Measurements from ENCODE around the gene TMEM269.

The TMEM269 gene

DNA sequence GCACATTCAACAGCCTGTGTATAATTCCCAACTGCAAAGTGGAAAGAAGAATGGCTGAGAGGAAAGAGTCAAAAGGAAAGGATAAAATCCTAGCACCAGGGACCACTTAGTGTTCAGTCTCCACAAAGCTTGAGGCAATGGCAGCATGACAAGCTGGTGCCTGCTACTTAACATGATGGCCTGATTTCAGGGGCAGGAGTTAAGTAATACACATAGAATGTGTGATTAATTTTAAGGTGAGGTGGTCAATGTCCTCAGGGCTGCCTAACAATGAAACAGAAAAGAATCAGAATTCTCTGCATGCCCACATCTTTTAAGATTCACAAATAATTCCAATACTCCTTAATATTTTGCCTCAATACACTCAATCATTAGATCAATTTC lies 26.9 kb upstream of the TMEM269 start:
- TF ChIP-seq, protein P1, sequence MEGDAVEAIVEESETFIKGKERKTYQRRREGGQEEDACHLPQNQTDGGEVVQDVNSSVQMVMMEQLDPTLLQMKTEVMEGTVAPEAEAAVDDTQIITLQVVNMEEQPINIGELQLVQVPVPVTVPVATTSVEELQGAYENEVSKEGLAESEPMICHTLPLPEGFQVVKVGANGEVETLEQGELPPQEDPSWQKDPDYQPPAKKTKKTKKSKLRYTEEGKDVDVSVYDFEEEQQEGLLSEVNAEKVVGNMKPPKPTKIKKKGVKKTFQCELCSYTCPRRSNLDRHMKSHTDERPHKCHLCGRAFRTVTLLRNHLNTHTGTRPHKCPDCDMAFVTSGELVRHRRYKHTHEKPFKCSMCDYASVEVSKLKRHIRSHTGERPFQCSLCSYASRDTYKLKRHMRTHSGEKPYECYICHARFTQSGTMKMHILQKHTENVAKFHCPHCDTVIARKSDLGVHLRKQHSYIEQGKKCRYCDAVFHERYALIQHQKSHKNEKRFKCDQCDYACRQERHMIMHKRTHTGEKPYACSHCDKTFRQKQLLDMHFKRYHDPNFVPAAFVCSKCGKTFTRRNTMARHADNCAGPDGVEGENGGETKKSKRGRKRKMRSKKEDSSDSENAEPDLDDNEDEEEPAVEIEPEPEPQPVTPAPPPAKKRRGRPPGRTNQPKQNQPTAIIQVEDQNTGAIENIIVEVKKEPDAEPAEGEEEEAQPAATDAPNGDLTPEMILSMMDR (IDR thresholded peaks at IDR 0.05; ENCODE audit: low read depth, low read length, missing control alignments) = no peak

GRCh38 chr1:42758641-42759040 lies 26.1 kb upstream of the TMEM269 start:
- TF ChIP-seq, protein P1 (IDR thresholded peaks at IDR 0.05; ENCODE audit: low read depth, low read length, missing control alignments) = no peak
- no peak for DNase-seq (ENCODE audit: low read depth)
- no peak overlapping the region for H3K4me3 ChIP-seq (ENCODE audit: low read depth, low read length)

More for the DNA sequence above, 26.9 kb upstream of the TMEM269 start:
- DNase-seq (ENCODE audit: low read depth) = no peak
- H3K4me3 ChIP-seq (ENCODE audit: low read depth, low read length) = no peak overlapping the region

DNA sequence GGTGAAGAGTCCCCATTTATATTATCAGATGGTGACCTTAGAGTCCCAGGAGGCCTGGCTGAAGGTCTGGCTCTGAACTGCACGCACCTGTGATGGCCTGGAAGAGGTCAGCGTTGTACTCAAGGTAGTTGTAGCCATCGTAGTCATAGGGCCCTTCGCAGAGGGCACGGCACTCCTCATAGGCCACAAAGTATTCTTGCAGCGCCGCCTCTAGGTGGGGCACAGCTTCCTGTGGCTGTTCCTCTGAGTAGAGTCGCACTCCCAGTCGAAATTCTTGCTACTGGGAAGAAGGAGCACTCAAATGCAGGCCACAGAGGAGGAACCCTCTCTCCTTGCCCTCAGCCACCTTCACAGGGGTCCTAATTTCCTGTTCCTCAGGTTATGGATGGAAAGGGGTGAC lies 25.7 kb upstream of the TMEM269 start:
- no peak overlapping the region for H3K4me3 ChIP-seq (ENCODE audit: low read depth, low read length)
- TF ChIP-seq, protein P1 (IDR thresholded peaks at IDR 0.05; ENCODE audit: low read depth, low read length, missing control alignments) = no peak
- no peak for DNase-seq (ENCODE audit: low read depth)

DNA sequence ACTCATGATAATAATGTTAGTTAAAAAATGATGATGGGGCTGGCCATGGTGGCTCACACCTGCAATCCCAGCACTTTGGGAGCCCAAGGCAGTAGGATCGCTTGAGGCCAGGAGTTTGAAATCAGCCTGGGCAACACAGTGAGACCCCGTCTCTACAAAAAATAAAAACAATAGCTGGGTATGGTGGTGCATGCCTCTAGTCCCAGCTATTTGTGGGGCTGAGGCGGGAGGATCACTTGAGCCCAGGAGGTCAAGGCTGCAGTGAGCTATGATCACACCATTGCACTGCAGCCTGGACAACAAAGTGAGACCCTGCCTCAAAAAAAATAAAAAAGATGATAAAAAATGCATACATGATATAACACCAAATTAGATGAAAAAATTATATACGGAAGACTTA lies 23.2 kb upstream of the TMEM269 start:
- TF ChIP-seq, protein P1 (IDR thresholded peaks at IDR 0.05; ENCODE audit: low read depth, low read length, missing control alignments) = no peak
- no peak overlapping the region for H3K4me3 ChIP-seq (ENCODE audit: low read depth, low read length)
- DNase-seq (ENCODE audit: low read depth) = no peak

GRCh38 chr1:42762269-42762668 lies 22.5 kb upstream of the TMEM269 start:
- no peak for DNase-seq (ENCODE audit: low read depth)
- TF ChIP-seq, protein P1 (IDR thresholded peaks at IDR 0.05; ENCODE audit: low read depth, low read length, missing control alignments) = no peak
- H3K4me3 ChIP-seq (ENCODE audit: low read depth, low read length) = no peak overlapping the region

GRCh38 chr1:42765269-42765668 lies 19.5 kb upstream of the TMEM269 start:
- DNase-seq (ENCODE audit: low read depth) = no peak
- peak overlapping the region; percentile 99 for H3K4me3 ChIP-seq (ENCODE audit: low read depth, low read length)
- TF ChIP-seq, protein P1 (IDR thresholded peaks at IDR 0.05; ENCODE audit: low read depth, low read length, missing control alignments) = no peak

DNA sequence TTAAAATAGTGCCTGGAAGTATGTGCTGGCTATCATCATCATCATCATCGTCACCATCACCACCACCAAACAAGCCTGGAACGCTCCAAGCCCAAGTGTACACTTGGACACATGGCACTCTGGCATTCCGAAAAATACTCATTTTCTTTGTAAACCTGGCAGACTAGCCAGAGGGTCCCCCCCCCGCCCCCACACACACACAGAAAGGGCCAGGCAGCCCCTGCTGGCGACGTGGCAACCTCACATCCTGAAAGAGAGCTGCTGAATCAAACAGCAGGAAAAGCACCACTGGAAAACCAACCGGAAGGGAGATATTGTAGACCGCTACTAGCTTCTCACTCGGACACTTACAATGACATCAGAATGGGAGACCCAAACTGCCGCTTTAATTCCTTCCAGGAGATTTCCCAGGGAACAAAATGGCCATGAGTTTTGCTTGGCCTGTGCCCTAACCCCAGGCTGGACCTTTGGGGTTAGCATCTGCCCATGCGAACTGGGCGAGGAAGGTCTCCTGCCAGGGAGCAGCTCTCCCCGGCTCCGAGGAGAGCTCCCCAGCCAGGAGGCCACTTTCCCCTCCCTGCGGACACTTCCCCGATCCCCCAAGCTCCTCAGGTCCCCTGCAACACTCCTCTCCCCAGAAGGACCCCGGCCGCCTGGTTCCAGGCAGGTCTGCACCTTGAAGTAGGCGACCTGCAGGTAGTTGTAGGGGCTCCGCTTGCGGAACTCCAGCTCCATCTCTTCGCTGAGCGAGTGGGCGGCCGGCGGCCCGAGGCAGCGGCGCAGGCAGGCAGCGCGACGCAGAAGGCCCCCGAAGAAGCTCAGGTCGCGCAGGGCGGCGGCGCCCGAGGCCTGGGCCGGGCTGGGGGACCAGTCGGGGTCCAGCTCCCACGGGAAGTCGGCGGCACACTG lies 18.7 kb upstream of the TMEM269 start:
- TF ChIP-seq, protein P1 (IDR thresholded peaks at IDR 0.05; ENCODE audit: low read depth, low read length, missing control alignments) = peak; percentile 56
- H3K4me3 ChIP-seq (ENCODE audit: low read depth, low read length) = peak overlapping the region; percentile 99
- no peak for DNase-seq (ENCODE audit: low read depth)

Measured in GM12864 (cell line).